HG03571 (cell line): ENCODE results near the gene MTA2.
A peak's percentile ranks its signal among the peaks of the same experiment; 100 is the strongest.
"Not testable (repeated sequence)": the region's sequence is repeated elsewhere in the genome, so short reads cannot be mapped to it uniquely, and the experiment has no call there.

ENCODE experiments used
- ATAC-seq: cut with Tn5 transposase; IDR thresholded peaks from one replicate; pipeline ENCODE4 v1.9.1; 2021; ENCODE audit not compliant: unreplicated experiment

Gene MTA2

DNA sequence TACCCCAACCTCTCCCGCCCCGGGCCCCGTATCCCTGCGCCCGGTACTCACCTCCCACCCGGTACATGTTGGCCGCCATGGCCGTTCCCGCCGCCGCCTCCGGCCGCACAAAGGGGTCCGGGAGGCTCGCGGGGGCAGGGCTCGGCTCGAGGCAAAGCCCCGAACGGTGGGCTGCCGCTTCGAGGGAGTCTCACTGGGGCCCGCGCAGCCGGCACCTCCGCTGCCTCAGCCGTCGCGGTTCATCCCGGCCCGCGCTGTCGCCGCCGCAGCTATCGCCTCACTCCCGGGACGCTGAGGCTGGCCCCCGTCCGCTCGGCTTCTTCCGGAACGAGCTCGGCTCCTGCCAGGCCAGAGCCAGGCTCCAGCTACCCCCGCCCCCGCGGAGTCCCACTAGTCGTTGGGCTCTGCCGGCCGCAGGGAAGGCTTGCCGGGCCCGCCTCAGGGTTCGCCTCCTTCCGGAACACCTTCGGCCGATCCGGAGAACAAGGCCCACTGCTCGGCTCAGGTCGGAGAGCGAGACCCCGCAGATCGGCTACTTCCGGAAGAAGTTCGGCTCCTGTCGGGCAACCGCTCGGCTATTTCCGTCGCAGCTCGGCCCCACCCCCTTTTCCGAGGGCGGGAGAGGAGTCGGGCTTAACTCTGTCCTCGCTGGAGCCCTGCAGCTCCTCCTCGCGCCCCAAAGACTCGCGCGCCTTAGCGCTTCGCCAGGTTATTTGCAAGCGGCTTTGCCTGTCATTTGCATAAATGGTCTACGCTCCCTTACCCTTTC lies at the start of gene MTA2:
TSS of gene MTA2 (minus strand) at position 494 of the 769 bp plus-strand sequence. CDS start at position 79, 415 bp downstream.
- peak; percentile 68 for ATAC-seq

DNA sequence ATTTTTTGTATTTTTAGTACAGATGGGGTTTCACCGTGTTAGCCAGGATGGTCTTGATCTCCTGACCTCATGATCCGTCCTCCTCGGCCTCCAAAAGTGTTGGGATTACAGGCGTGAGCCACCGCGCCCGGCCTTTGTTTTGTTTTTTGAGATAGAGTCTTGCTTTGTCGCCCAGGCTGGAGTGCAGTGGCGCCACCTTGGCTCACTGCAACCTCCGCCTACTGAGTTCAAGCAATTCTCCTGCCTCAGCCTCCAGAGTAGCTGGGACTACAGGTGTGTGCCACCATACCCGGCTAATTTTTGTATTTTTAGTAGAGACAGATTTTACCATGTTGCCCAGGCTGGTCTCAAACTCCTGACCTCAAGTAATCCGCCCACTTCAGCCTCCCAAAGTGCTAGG lies 48.6 kb upstream of the MTA2 start:
- not testable (repeated sequence) for ATAC-seq

DNA sequence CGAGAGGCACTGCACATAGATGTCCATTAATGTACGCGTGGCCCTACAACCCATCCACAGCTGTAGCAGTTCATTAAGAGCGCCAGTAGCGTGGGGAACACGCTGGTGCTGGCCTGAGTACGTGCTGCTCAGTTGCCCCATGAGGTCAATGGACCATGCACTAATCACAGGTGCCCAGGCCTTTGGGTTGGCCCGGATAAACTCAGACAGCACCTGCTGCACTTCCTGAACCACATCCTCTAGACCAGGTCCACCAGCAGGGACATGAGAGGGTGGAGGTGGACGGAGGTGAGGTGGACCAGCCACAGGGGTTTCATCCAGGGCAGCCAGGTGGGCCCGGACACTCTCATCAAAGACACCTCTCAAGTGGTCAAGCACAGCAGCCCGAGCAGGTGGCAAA lies 47.8 kb upstream of the MTA2 start:
- ATAC-seq = no peak

DNA sequence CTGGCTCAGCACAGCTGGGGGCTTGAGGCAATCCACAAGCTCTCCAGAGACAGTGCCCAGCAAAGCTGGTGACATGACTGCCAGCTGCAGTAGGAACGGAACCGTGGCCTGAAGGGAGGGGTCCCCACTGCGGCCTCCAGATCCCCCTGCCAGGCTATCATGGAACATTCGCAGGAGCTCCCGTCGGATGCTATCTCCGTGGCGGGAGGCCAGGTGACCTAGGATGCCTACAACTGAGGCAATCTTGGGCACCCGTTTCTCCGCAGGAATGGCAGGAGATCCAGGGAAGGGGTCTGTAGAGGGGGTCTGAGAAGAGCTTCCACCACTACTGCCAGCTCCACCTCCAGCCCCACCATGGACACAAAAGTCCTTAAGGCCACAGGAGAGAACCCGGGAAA lies 47.3 kb upstream of the MTA2 start:
- ATAC-seq = no peak

DNA sequence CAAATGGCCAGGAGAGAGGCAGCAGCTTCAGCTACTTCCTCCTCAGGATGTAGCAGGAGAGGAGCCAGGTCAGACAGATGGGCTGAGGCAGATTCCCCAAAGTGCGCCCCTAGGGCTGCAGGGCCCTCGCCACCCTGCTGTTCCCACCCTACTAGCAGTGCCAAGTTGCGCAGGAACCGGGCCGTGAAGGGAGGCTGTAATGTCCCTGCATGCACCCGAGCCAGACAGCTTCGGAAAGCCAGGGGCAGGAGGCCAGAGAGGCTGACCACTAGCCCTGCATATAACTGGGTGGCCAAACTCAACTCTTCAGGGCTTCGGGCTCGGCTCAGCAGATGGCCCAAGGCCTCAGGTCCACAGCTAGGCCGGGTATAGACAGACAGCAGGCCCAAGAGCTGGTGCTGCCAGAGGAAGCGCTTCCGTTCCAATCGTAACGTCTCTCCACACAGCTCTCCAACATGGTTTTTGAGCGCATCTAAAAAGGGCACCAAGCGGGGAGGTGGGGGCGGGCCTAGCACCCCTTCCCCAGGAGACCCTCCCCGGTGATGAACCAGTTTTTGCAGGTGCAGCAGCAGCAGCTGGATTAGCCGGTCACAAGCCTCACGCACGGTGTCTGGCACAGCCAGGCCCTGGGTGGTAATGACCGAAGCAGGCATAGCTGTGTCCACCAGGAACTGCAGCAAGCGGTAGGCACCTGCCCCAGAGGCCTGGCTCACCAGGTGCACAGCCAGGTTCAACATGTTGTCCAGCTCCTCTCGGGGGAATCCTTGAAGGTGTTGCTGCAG lies 46.7 kb upstream of the MTA2 start:
- ATAC-seq = no peak

DNA sequence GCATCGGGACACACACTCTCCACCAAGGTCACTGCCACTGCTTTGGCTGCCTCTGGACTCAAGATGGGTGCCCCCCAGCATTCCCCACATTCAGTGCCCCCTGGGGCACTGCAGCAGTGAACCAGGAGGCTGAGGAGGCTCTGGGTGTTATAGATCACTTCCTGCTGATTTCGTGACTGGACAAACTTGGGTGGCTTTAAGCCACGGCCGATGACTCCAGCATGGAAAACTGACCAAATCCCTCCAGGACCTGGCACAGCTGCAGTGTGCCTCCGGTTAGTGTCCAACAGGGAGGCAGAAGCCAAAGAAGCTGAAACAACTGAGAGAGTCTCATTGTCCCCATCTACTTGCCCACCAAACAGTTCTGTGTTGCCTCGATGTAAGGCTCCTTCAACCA lies 45.9 kb upstream of the MTA2 start:
- ATAC-seq = no peak

DNA sequence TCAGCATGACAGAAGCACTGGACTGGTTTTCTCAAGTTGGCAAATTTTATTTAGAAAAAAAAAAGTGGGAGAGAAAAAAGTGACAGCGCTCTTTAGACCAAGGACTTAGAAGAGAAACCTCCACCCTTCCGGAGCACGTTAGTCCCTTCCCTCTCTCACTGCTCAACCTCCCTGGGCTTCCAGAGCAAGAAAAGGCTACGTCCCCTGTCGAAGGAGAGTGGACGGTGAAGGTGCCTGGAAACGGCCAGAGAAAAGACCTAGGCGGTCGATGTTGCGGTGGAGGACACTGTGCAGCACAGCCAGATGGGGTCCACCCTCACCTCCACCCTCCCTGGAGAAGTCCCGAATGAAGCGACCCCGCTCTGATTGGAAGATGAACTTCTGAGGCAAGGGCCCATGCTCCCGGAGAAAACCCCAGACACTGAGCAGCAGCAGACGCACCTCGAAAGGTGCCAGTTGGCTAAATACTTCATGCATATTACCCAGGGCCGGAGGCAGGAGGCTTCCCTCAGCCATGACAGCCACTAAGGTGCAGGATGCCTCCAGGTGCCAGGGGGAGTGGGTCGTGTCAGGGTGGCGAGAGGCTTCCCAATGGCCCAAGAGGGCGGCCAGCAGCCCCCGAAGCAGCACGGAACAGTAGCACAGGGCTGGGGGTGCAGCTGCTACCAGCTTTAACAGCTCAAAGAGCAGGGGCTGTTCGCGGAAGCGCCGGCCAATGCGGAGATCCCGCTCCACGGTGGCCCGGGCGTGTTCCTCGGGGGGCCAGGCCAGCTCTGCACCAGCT lies 45.4 kb upstream of the MTA2 start:
- ATAC-seq = no peak

DNA sequence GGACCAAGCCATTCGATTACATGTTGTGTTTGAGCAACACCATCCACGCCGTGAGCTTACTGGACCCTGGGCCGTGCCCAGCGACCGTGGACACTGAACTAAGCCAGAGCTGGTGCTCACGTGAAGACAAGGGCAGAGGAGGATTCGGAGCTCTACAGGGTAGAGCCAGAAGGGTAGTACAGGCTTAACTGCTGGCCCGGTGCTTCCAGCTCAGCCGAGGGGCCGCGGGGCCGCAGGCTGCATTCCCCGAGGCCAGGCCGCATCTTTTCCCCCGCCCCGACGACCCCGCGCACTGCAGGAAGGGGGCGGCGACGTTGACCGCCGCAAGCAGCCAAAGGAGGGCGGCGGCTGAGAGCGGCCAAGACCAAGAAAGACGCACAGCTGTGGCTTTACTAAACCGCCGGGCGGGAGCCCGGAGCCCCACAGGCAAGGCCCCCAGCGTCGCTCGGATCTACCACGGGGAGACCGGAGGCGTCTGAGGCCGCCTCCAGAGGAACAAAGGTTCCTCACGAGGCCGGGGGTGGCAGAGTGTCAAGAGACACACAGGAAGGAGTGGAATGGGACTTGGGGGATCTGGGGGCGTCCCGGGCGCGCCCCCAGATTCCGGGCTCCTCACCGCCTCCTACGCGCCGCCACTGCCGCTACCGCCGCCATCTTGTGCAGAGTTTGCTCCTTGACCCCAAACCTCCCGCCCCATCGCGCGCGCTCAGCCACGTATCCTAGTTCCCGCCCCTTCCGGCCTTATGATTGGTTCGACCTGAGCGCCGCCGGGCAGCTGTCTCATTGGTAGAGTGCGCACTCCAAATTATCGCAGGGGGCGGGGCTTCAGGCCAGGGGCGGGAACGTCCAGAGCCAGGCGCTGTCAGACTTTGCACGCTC lies 44.5 kb upstream of the MTA2 start, which contains the start of gene GANAB:
TSS of gene GANAB (minus strand) at position 668 of the 879 bp plus-strand sequence. CDS start at position 654, 14 bp downstream.
- peak; percentile 92 for ATAC-seq

DNA sequence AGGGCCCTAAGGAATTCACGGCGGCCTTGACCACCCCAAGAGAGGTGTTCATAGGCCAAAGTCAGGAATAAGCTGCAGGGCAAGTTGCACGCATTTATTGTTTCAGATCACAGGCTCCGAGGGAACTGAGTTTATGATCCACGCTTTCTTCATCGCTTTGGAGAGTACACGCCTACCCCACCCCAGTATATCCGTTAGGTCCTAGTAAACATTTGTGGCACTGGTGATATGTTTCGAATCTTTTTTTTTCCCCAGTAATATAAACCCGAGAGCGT lies 43.9 kb upstream of the MTA2 start:
- ATAC-seq = no peak

DNA sequence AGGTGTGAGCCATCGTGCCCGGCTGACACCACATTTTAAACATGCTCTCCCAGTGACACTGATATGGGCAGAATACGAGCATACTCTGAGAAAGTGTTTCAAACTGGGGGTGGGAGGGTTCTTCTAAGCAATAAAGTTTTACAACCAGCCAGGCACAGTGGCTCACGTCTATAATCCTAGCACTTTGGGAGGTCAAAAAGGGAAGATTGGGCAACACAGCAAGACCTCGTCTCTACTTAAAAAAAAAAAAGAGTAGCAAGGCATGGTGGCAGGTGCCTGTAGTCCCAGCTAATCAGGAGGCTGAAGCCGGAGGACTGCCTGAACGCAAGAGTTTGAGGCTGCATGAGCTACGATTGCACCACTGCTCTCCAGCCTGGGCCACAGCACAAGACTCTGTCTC lies 42.6 kb upstream of the MTA2 start:
- ATAC-seq = no peak

DNA sequence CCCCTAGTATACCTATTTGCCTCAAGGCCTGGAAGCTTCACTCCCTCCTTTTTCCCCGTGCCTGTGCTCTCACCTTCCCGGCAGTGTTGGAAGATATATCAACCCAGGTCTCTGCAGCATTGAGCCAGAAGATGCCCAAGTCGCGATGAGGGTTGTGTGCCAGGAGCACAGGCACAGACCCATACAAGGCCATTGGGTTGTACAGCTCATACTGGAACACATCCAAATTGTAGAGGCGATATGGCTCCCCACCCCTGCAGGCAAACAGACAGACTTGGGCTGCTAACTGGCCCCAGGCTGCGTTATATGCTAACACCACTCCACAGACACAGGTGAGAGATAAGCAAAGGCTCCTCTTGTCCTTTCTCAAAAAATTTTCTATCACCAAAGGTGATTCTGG lies 30.8 kb upstream of the MTA2 start:
- ATAC-seq = no peak

DNA sequence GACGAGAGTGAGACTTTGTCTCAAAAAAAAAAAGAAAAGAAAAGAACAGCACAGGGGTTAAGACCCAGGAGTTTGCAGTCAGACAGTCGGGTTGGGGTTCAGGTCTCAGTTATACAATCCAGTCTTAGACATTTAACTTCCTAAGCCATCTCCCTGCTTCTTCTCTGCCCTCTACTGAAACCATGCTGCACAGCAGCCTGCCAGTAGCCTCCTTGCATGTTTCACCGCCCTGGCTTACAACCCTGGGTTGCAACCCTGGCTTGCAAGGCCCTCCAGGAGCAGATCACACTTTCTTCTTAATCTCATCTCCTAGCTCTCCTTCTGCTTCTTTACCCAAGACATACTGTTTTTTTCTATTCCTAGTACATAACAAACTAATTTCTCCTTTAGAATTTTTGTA lies 26.0 kb upstream of the MTA2 start:
- ATAC-seq = no peak

DNA sequence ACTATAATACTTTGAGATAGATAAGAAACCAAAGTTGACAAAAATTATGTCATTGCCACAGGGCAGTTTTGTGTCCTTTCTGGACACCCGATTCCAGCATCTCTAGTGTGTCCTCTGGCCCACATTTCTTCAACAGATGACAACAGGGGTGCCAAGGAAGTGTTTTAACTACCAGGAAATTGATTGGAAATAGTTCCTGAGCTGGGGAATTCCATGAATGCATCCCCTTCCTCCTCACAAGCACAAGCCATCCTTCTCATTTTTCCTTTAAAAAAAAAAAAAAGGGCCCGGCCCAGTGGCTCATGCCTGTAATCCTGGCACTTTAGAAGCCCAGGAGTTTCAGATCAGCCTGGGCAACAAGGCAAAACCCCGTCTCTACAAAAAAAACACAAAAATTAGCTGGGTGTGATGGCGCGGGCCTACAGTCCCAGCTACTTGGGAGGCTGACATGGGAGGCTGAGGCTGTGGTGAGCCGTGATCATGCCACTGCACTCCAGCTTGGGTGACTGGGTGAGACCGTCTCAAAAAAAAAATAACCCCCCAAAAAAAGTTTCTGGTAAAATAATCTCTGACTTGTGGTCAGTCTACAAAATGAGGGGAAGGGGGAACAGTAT lies 20.9 kb upstream of the MTA2 start:
- no peak for ATAC-seq

DNA sequence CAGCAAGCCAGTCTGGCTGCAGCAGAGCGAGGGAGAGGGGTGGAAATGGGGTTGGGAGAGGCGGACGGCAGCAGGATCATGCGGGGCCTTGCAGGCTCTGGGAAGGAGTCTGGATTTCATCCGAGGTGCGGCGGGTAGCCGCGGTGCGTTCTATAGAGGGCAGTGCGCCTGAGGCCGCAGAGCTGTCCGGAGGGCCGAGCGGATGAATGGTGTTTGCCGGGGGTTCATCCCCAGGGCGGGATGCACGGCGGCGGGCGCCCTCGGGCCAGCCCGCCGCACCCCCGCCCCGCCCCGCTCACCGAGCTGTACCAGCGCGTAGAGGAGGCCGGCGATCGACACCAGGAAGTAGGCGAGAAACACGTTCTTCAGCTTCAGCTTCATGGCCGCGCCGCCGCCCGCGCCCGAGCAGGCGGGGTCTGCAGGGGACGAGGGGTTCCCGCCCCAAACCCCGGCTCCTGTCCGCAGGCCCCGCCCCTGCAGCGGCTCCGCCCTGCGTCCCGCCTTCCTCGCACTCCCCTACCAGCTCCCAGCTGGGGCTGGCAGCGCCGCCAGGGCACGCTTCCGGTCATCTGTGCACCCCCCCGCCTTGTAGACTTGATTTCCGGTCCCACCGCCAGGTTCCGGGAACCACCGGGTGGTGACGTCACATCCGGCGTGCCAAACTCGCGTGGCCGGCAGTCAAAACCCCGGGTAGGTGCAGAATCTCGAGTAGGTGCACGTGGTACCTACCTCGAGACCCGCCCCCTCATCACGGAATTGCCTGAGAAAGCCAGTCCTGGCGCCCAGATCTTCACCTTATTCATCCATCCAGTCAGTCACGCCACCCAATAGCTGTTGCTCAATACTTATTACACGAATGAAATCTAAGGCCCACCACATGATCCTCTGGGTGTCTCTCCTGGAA lies 20.2 kb upstream of the MTA2 start, which contains the start of gene B3GAT3:
TSS of gene B3GAT3 (minus strand) at position 420 of the 904 bp plus-strand sequence. CDS start at position 381, 39 bp downstream.
- ATAC-seq = peak; percentile 90

DNA sequence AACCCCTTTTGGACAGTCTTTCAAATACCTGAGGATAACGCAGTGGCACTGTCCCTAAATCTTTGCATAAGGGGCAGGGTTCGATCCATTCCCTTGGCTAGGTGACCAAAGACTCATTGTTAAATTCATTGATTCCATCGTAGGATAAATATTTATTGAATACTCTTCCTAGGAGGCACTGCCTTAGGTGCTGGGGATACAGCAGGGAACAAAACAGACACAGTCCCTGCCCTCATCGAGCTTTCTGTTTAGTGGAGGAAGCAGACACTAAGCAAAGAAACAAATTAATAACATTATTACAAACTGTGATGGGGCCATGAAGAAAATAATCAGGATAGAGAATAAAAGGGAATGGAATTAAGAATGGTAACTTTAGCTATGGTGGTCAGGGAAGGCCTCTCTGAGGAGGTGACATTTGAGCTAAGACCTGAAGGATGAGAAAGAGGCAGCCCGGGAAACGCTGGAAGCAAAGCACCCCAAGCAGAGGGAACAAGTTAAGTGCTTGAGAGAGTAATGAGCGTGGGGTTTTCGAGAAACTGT lies 19.4 kb upstream of the MTA2 start:
- no peak for ATAC-seq

DNA sequence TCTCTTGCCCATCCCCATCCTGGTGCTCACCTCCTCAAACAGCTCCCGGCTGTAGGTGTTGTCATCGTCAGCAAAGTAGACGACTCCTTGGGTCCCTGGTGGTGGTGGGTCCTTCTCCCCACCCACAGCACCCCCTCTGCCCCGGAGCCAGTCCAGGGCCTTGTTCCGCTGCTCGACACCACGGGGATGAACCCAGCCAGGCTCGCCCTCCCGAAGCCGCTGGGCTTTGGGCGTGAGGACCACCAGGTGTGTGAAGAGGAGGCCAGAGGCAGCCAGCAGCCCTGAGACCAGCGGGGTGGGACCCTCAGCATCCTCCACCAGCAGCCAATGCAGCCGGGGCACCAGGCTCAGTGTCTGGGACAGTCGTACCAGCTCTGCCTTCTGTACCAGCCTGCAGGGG lies 15.3 kb upstream of the MTA2 start:
- not testable (repeated sequence) for ATAC-seq

DNA sequence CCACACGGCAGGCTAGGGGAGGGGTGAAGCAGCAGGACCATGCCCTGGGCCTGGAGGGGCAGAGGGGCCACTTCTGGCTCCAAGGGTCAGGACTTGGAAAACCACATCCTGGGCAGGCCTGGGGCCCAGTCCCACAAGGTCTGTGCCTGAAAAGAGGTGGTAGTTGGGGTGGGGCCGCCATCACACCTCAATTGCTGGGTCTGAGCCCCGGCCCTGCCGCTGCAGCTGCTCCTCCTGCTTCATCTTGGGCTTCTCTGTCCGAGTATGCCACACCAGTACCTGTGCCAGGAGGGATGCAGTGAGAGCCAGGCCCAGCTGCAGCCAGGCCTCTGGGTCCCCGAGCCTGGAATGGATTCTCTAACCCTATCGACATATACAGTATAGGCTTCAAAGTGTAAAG lies 13.9 kb upstream of the MTA2 start:
- no peak for ATAC-seq

DNA sequence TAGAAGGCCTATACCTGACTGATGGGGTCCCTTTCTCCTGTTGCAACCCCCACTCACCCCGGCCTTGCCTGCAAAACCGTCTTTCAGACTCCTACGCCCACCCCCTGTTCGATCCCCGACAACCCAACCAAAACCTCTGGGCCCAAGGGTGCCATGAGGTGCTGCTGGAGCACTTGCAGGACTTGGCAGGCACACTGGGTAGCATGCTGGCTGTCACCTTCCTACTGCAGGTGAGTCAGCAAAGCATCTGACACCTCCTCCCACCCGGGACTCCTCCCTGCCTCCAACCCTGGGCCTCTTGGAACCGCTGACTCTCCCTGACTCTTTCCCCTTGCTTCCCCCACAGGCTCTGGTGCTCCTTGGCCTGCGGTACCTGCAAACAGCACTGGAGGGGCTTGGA lies 12.6 kb upstream of the MTA2 start:
- ATAC-seq = no peak

DNA sequence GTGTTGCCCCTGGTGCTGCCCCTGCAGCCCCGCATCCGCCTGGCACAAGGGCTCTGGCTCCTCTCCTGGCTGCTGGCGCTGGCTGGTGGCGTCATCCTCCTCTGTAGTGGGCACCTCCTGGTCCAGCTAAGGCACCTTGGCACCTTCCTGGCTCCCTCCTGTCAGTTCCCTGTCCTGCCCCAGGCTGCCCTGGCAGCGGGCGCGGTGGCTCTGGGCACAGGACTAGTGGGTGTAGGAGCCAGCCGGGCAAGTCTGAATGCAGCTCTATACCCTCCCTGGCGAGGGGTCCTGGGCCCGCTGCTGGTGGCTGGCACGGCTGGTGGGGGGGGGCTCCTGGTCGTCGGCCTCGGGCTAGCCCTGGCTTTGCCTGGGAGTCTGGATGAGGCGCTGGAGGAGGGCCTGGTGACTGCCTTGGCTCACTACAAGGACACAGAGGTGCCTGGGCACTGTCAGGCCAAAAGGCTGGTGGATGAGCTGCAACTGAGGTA lies 11.7 kb upstream of the MTA2 start:
- no peak for ATAC-seq
